Prostate gland (tissue), 2 donors: ENCODE measurements around the gene C11orf68.

Experiments
- CTCF ChIP-seq, 4 experiments: fragments of 200-600 bp in 2 of 4; fragments of 450-650 bp in 2 of 4; sonication (generic) in 2 of 4; IDR thresholded peaks; 1 replicate in 3 of 4; 2 replicates in 1 of 4; pipeline ENCODE4 v1.5.1; 2016 to 2019; ENCODE audit warnings: antibody characterized with exemption in 4 of 4, mild to moderate bottlenecking in 2 of 4, moderate library complexity in 2 of 4
- POLR2AphosphoS5 ChIP-seq: sonication (generic); formaldehyde crosslinking; IDR thresholded peaks from one replicate; pipeline ENCODE4 v1.6.1; 2017; ENCODE audit warnings: antibody characterized with exemption

- TF ChIP-seq CTCF (IDR thresholded peaks at IDR 0.05) (no peak), POLR2AphosphoS5 (no peak)
Observed at GRCh38 chr11:65965986-65966762, 47.3 kb upstream of the C11orf68 start.
